Tibial artery (tissue), 4 donors: ENCODE data around the gene CRMP1.

Experiments
- DNase-seq, 2 donors: peaks; one replicate each; pipeline ENCODE4 v3.0.0-alpha.2; 2019
- H3K27ac ChIP-seq, 2 donors: fragments of 200-600 bp; sonication (generic) in 1 of 2; 1 replicate in 1 of 2; 2 replicates in 1 of 2; pipeline ENCODE4 v1.5.1; 2018 to 2019; ENCODE audit warnings: mild to moderate bottlenecking in 1 of 2
- H3K27me3 ChIP-seq, 2 donors: fragments of 200-600 bp; sonication (generic) in 1 of 2; one replicate each; pipeline versions ENCODE4 v1.5.1 to v1.6.0; 2016 to 2019
- H3K36me3 ChIP-seq, 3 donors: fragments of 200-600 bp; sonication (generic) in 2 of 3; one replicate each; pipeline ENCODE4 v1.5.1; 2016 to 2019; ENCODE audit warnings: mild to moderate bottlenecking in 2 of 3
- H3K4me1 ChIP-seq, 4 donors: fragments of 200-600 bp; sonication (generic) in 2 of 4; 1 replicate in 3 of 4; 2 replicates in 1 of 4; pipeline ENCODE4 v1.5.1; 2016 to 2019
- H3K4me3 ChIP-seq, 2 donors: fragments of 200-600 bp; sonication (generic) in 1 of 2; 1 replicate in 1 of 2; 2 replicates in 1 of 2; pipeline ENCODE4 v1.5.1; 2018 to 2019; ENCODE audit warnings: mild to moderate bottlenecking in 2 of 2
- H3K9me3 ChIP-seq, 3 donors: fragments of 200-600 bp; sonication (generic) in 1 of 3; one replicate each; pipeline ENCODE4 v1.5.1; 2016 to 2019
- CTCF ChIP-seq, 2 experiments: fragments of 200-600 bp in 1 of 2; fragments of 450-650 bp in 1 of 2; IDR thresholded peaks; one replicate each; pipeline ENCODE4 v1.5.1; 2017 to 2019; ENCODE audit warnings: antibody characterized with exemption in 2 of 2, mild to moderate bottlenecking in 1 of 2, moderate library complexity in 1 of 2
- intact Hi-C: fragments of 100-400 bp; cut with DNase I; formaldehyde crosslinking; loops from one replicate; pipeline ENCODE4 v1.15.0; 2023; ENCODE audit warnings: low total_unique reads

The CRMP1 gene

GRCh38 chr4:5827108-5828004 is 65.5 kb downstream of the CRMP1 start:
- Histone ChIP-seq H3K9me3 (no peaks in the 10 kb centered on the region), H3K36me3 (peaks cover 0 to 39% (median 11%) of the 10 kb centered on the region in 3 donors), H3K4me1 (peaks cover 0 to 4% (median 0%) of the 10 kb centered on the region in 4 donors), H3K27ac (no peak overlapping the region), H3K4me3 (no peak overlapping the region), H3K27me3 (no peaks in the 10 kb centered on the region)
- no peak for DNase-seq
- no peak for TF ChIP-seq CTCF (IDR thresholded peaks at IDR 0.05)
- intact Hi-C loops = no loop called here

GRCh38 chr4:5826437-5827107 is 66.3 kb downstream of the CRMP1 start:
- TF ChIP-seq CTCF (IDR thresholded peaks at IDR 0.05) = no peak
- H3K27ac ChIP-seq = no peak overlapping the region
- no peak for DNase-seq
- intact Hi-C loops = no loop called here
- no peak overlapping the region for H3K4me3 ChIP-seq
- H3K36me3 ChIP-seq = peaks cover 4 to 46% (median 17%) of the 10 kb centered on the region in 3 donors
- no peaks in the 10 kb centered on the region for H3K9me3 ChIP-seq
- peaks cover 0 to 4% (median 0%) of the 10 kb centered on the region in 4 donors for H3K4me1 ChIP-seq
- no peaks in the 10 kb centered on the region for H3K27me3 ChIP-seq

GRCh38 chr4:5825321-5826041 is 67.4 kb downstream of the CRMP1 start:
- no peaks in the 10 kb centered on the region for H3K27me3 ChIP-seq
- H3K4me1 ChIP-seq = peaks cover 0 to 4% (median 0%) of the 10 kb centered on the region in 4 donors
- H3K27ac ChIP-seq = no peak overlapping the region
- peaks cover 15 to 57% (median 26%) of the 10 kb centered on the region in 3 donors for H3K36me3 ChIP-seq
- no peaks in the 10 kb centered on the region for H3K9me3 ChIP-seq
- H3K4me3 ChIP-seq = no peak overlapping the region
- TF ChIP-seq CTCF (IDR thresholded peaks at IDR 0.05) = no peak
- no peak for DNase-seq
- intact Hi-C loops = no loop called here

- Histone ChIP-seq H3K4me3 (no peak overlapping the region), H3K4me1 (peaks cover 0 to 4% (median 0%) of the 10 kb centered on the region in 4 donors), H3K9me3 (no peaks in the 10 kb centered on the region), H3K36me3 (peaks cover 16 to 65% (median 34%) of the 10 kb centered on the region in 3 donors), H3K27me3 (no peaks in the 10 kb centered on the region), H3K27ac (no peak overlapping the region)
- intact Hi-C loops = no loop called here
- TF ChIP-seq CTCF (IDR thresholded peaks at IDR 0.05) = no peak
- no peak for DNase-seq
Measured at GRCh38 chr4:5824635-5825034, 68.3 kb downstream of the CRMP1 start.

- Histone ChIP-seq H3K36me3 (peaks cover 16 to 70% (median 38%) of the 10 kb centered on the region in 3 donors), H3K4me1 (peaks cover 0 to 4% (median 0%) of the 10 kb centered on the region in 4 donors), H3K27me3 (no peaks in the 10 kb centered on the region), H3K4me3 (no peak overlapping the region), H3K27ac (no peak overlapping the region), H3K9me3 (no peaks in the 10 kb centered on the region)
- TF ChIP-seq CTCF (IDR thresholded peaks at IDR 0.05) = no peak
- intact Hi-C loops = no loop called here
- DNase-seq = no peak
Measured at GRCh38 chr4:5824227-5824626, 68.7 kb downstream of the CRMP1 start.
